NCI-H128 (cell line): ENCODE data around the gene MYO16.
"Not testable (repeated sequence)": the region's sequence is repeated elsewhere in the genome, so short reads cannot be mapped to it uniquely, and the experiment has no call there.

Experiments used
- DNase-seq: peaks from one replicate; lab custom pipeline; 2025; ENCODE audit not compliant: unreplicated experiment; lab: John Stamatoyannopoulos, UW

MYO16 gene

DNA sequence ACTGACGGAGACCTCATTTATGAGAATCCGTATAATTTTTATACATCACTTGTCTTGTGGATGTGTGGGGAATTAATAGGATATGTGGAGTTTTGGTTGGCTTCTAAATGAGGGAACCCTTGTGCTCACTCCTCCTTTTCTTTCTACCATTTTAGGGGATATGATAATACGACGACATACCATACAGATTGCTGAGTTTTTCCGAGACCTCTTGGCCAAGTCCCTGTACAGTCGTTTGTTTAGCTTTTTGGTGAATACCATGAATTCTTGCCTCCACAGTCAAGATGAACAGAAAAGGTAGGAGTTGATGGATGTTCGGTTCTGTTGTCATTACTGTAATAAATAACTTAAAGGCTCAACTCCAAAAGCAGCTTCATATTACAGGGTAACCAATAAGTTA is 335.2 kb downstream of the MYO16 start:
- DNase-seq = no peak

DNA sequence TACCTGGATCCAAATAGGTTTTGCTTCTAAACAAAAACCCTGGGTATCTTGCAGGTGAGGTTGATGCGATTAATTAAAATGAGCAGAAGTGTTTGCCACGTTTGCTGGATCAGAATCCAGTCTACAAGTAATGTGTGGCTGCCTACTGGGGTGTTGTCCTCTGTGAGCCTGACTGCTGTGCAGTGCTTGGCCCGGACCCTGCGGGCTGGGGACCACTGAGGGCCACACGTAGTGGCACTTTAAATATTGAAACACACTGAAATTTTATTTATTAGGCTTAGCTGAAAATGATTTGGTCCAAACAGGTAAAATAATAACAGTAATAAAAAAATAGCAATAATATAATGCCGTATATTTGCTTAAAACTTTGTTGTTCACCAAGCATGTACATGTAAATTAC is 338.0 kb downstream of the MYO16 start:
- DNase-seq = no peak

DNA sequence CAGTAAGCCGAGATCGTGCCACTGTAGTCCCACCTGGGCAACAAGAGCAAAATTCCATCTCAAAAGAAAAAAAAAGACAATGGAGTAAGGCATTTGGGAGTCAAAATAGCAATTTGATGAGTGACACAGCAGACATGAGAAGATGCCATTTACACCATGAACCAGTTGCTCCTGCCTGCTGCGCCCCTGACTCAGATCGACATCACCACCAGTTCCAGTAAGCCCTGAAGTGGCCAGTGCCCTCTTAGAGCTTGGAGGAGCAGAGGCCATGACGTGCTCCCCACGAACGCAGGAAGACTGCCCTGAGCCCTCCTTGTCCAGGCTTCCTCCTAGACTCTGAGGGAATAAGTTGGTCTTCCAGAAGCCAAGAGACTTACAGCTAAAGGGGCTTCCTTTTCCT is 339.2 kb downstream of the MYO16 start:
- no peak for DNase-seq

DNA sequence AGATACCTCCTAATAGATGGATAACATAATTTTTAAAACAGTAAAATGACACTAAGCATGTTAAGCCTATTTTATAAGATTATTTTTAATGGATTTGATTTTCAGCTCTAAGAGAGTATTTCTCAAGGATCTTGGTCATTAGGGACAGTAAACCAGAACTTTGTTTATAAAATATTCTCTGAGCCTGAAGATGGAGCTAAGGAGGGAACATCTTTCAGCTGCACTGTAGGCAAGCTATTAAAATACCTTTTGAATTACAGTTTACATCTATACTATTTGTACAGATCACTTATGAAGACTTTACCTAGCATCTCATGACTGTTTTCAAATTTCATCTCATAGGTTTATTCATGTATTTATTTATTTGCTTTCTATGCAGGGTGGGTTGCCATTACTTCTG is 345.3 kb downstream of the MYO16 start:
- DNase-seq = no peak

DNA sequence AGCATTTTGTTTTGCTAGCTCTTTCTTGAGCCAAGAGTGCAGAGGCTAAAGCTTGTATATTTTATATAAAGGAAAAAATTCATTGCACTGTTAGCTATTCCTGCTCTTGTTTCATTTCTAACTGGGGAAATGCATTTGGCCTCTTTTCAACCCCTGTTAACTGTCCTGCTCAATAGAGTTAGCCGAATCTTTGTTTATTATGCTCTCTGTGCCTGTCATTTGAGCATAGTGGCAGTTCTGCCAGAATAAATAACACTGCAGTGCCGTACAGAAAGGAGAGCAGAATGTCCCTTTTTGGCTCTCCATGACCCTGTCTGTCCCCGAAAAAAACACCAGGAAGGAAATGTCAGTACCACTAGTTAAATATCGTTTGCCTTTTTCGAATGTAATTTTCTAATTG is 350.8 kb downstream of the MYO16 start:
- DNase-seq = no peak

DNA sequence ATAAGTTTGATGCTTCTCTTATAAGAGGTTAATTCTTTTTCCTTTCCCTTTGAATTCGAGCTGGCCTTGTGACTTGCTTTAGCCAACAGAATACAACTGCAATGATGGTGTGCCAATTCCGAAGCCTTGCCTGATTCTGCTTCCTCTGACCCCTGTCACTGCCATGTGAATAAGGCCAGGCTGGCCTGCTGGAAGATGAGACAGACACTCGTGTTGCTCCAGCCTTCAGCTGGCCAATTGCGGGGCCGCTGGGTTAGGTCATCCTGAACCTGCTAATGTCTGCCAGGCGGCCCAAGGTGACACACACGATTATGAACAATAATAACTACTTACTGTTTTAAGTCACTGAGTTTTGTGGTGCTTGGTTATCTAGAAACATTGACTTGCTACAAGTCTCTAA is 352.0 kb downstream of the MYO16 start:
- DNase-seq = no peak

DNA sequence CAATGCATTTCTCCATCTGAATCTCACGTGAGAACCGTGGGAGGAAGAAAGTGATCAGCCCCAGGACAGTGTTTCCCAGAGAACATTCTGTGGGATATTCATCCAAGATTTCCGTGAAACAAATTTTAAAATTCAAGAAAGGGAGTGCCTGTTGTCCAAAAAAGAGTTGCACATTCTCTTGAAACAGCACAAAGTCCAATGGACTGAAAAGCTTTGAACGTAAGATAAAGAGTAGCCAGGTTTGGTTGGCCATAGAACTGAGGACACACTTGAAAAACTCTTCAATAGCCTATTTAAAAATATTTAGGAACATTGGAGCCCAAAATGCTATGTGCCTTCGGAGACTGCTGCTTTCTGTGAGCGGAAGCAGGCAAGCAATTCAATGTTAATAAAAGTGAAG is 353.9 kb downstream of the MYO16 start:
- DNase-seq = no peak

DNA sequence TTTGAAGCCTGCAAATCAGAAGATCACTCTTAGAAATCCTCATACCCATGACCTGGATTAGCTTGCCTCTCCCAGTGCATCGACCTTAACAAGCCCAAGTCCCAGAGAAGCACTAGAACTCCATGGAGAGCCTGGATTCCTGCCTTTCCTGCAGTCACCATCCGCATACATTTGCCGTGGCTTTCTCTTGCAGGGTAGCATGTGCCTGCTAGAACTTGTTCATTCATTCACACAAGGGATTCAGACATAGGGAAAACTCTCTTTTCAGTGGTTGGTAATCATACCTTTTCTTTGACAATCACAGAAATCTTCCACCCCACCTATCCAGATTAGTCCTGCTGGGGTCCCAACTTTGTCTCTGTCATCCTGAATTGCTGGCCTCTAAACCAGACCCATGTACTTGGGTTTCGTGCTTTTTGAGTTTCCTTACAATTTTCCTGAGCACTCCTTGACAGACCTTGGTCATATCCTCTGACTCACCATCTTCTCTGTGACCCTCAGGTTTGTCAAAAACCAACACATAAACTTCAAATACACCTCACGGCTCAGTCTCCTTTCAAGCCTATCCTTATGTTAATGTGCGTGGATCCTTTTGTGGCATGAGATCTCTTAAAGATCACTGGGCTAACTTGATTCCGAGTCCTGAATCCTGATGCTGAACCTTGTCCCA is 355.0 kb downstream of the MYO16 start:
- no peak for DNase-seq

DNA sequence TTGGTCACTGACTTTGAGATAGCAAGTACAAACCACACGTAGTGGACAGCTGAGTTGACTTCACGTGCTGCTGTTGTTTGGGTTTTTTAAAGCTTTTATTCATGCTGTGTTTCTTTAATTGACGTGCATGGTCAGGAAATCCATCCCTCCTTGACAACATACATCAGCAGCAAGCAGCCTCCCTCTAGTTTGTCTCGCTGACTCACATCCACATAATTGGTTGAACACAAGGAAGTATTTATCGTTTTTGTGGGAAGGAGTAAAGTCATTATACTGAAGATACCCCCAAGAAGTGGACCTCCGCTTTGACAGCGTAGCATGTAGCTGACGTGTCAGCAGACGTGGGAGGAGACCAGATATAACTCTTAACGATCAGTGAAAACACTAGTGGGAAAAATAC is 355.8 kb downstream of the MYO16 start:
- DNase-seq = no peak

DNA sequence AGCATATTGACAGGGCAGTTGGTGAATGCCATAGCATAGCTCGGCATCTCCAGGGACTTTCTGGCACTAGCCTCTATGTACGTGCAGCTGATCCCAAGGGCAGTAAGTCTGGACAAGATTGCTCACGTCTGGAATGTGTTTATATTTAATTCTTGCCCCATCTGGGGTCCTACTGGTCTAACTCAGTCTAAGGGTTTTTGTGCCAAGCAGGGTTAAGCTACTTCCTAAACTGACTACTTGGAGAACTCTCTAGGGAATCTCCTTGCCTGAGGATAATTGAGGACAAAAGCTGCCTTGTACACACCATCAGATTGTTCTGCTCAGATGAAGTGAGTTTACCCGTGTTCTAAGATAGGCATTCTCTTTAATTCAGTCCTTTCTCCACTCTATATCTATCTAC is 358.1 kb downstream of the MYO16 start:
- DNase-seq = no peak

DNA sequence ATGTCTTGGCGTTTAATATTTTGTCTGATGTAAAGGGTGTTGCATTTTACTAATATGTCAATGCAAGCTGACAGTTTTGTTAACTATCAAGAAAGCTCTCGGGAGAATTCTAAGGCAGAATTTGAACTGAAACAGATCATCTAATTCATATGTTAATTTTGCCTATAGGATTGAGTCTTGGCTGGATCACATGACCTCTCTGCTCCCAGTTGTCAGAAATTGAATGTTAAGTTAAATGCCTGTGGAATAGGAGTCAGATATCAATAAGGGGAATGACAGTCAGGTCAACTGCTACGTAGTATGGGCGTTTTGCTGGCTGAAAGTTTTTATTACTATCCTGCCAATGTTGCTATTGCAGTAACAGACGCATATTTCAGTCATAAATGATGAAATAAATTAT is 358.5 kb downstream of the MYO16 start:
- no peak for DNase-seq

DNA sequence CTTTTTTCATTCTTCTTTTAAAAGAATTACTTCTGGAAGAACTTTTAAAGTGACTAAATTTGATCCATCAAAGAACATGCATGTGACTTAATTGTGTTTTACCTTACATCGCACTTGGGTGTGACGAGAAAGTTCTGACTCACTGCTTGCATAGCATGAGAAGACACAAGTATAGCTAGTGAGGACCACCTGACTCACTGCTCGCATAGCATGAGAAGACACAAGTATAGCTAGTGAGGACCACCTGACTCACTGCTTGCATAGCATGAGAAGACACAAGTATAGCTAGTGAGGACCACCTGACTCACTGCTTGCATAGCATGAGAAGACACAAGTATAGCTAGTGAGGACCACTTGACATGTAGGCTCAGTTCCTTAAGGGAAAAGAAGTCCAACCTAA is 362.0 kb downstream of the MYO16 start:
- not testable (repeated sequence) for DNase-seq

DNA sequence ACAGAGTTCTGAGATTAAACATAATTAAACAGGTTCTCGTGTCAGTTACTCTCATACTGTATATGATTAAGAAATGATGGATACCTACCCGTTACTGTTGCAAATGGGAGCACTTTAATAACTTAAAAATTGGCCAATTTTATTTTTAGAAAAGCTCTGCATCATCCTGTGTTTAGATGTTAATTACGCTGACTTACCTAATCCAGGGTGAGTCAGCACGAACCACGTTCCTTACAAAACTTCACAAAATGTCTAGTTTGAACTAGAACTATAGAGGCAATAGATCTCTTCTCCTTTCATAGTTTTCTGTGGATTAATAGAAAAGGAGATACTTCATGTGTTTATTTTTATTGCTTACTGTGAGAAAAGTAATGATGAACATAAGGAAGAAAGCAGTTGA is 363.9 kb downstream of the MYO16 start:
- no peak for DNase-seq

DNA sequence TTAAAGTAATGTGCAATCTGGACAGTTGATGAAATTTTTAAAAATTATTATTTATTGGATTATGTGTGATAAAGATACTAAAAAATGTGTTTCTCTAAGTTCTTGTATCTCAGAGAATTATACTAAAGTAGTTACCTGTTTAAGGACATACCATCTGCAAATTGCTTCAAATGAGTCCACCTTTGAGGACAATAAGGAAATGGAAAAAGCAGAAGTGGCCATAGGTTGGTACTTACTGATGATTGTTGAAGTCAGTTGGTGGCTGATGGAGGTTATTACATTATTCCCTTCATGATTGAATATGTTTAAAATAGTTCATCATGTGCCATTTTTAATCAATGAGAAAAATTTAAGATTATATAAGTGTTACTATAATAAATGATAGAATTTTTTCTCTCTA is 367.0 kb downstream of the MYO16 start:
- DNase-seq = no peak

DNA sequence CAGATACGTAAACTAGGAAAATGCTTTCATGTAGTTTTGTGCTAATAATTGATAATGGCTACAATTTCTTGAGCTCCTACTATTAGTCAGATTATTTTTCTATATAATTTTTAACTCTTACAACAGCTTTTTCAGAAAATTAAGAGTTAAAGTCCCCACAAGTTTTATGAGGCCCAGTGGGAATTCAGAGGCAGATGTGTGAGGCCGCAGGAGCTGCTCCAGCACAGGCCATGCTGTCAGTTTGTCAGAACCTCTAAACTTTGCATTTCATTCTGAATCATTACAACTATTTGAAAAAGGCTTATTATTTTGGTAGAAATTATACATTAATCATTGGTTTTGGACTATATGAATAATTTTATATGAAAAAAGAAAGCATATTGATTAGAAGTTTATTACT is 370.8 kb downstream of the MYO16 start:
- no peak for DNase-seq

DNA sequence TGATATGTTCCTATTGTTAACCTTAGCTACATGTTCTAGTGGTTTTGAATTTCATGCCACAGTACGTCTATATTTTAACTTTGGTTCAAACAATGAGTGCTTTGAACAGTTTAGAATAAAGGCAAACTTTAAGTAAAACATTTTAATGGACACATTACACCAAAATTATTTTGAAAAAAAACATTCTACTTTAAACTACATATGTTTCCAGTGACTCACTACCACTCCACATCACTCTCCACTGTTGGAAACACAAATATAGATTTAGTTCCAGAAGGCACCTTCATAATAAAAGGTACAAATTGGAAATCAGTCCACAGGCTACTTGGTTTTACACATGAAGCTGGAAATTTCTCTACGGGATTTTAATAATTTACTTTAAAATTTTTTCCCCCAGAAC is 373.5 kb downstream of the MYO16 start:
- no peak for DNase-seq

DNA sequence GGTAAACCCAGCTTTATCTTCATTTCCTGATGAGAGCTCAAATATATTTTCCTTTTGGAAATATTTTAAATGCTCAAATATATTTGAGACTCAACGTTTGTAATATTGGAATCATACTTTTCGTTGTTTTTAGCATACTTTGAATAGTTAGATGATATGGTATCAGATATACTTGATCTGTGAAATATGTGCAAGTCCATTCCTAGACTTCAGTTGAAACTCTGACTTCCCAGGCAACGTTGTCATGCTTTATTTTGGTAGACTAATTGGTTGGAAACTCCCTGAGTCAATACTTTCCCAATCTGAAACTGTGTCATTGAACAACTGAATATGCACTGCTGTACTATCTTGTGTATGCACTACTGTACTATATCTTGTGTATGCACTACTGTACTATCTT is 378.5 kb downstream of the MYO16 start:
- no peak for DNase-seq

DNA sequence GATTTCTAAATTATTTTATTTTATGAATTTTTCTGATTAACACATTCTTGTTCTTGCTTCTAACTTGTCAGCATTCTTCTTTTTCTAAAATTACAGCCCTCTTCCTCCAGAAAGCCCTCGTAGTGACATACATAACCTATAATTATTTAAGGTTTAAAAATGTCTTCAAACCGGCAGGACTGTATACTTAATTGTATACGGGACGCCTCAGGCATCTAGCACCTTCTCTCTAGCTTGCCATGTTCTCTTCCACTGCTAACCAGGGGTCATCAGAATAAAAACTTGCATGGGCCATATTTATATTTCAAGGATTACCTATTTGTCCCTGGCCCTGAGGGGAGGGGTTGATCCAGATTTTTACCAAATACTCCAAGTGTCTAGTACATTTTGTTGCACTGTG is 380.3 kb downstream of the MYO16 start:
- DNase-seq = no peak

DNA sequence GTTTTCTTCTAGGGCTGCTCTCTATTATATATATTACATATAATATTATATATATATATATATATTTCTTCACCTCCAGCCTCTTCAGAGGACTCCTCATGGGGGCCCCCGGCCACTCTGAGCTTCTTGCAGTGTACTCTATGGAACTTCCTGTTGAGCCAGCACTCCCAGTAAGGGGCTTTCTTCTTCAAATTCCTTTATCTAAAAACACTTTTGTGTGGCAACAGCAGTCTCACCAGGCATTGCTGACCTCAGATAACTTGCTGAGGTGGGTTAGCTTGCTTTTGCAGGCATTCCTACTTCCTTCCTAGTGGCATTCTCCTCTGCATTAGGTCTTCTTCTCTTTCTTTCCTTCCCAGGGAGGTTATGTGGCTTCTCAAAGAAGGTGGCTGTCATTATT is 381.5 kb downstream of the MYO16 start:
- no peak for DNase-seq

DNA sequence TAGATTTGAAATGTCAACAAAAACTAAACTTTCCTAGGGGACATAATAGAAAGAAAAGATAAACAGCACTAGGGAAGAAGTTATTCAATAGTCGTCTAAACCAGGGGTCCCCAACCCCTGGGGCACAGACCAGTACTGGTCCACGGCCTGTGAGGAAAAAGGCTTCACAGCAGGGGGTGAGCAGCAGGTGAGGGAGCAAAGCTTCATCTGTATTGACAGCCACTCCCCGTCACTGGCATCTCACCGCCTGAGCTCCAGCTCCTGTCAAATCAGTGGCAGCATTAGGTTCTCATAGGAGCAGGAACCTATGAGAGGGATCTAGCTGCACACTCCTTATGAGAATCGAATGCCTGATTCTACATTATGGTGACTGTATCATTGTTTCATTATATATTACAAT is 382.7 kb downstream of the MYO16 start:
- no peak for DNase-seq

DNA sequence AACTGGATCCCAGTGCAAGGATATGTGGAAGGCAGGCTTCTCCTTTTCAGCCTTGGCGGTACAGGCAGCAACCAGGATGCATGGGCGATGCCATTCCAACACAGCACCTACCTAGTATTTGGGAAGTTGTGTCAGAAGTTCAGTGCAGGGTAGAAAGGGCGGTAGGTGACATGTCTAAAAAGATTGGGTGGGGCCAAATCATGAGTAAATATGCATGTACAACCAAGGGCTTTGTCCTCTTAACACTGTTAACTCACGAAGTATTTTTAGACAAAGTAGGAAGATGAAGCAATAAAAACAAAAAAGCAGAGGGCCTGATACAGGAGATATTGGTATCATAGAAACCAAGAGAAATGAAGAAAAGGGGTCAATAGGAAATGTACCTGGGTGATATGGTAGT is 392.1 kb downstream of the MYO16 start:
- no peak for DNase-seq

DNA sequence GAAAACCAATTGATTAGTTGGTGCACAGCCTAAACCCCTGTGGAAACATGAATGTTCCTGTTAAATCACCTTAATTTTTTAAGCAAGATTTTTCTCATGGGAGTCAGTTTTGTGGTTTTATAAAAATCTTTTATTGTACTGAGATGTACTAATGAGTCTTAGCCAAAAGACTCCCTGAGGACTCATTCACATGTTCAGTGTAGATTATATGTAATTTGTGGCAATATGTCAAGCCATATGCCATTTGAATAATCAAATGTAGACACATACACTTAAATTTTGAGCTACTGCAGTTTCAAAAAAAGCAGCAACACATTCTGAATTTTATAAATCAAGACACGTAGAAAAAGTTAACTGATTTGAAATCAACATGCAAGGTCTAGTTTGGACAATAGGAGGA is 395.2 kb downstream of the MYO16 start:
- DNase-seq = no peak

DNA sequence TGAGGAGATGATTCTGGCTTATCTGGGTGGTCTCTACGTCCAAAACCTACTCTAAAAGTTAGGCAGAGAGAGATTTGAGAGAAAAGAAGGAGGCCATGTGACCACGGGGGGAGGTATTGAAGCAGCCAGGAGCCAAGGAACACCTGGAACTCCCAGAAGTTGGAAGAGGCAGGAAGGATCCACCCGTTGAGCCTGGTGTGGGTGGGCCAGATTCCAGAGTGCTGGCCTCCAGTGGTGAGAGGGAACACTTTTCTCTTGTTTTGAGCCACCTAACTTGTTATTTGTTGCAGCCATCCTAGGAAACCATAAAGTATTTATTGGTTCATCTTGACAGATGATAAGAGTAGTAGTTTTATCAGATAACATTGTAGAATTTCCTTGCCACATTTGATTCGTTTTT is 396.9 kb downstream of the MYO16 start:
- no peak for DNase-seq

DNA sequence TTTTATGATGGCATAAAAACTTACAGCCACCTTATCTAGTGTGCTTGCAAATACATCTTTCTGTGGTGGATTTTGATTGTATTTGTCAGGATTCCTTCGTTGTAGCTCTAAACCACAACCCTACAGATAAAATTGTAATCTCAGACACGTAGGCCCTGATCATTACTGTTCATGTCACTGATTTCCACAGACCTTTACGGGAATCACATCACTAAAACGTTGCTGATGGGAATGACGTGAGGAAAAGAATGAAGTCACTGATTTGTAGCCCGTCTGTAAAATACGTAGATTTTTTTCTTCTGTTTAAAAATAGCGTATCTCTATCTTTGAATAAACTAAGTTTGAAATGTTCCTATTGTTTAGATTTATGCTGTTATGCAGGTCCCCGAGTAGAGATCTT is 399.2 kb downstream of the MYO16 start:
- no peak for DNase-seq
